Limb (tissue), 2 donors: ENCODE results near the gene RXRA.

Experiments
- DNase-seq, 2 donors: peaks; one replicate each; pipeline ENCODE4 v3.0.0-alpha.2; 2016; ENCODE audit errors: extremely low spot score in 2 of 2

Gene RXRA

DNA sequence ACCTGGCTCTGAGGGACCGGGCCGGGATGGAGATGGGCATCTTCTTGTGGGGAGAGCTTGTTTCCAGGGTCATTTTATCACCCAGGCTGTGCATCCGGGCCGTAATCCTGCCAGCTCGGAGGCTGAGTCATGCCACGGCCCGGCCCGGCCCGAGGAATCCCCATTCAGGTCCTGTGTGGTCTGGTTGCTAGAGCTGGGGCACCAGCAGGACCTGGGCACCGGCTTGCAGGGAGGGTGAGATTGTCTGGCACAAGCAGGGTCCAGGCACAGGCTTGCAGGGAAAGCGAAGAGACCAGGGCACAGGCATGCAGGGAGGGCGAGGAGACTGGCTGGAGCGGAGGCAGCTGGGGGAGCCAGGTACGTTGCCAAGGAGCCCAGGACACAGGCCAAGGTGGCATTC lies 106.8 kb downstream of the RXRA start:
- no peak for DNase-seq

DNA sequence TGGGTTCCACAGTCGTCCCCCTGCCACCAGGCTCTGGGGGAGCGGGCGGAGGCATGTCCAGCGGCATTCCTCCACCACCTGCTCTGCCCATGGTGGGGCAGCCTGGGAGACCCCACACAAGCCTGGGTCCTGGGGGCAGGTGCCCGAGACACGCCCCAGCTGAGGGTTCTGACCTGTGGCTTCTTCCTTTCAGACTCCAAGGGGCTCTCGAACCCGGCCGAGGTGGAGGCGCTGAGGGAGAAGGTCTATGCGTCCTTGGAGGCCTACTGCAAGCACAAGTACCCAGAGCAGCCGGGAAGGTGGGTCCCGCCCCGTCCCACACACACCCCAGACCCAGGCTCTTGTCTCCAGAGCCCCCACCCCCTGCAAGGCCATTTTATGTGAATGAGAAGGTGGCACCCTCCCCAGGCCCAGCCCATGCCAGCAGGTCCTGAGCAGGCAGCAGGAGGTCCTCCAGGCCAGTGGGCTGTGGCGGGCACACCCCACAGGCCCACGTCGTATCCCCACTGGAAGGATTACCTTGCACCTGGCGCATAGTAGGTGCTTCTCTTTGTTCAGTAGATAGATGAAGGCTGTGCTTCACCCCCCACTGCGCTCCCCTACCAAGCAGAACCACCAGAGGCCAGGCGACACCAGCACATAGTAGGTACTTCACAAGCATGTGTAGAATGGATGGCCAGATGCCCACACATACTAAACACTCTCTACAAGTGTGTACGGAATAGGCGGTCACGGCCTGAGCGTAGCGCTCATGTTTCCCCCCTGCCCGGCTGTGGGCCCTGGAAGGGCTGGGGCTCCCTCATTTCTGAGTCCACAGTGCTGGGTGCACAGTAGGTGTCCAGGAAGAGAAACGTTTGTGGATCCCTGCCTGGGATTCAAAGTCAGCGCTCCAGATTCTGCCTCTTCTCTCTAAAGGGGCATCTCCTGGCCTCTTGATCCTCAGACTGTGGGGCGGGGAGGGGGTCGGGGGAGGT lies 107.9 kb downstream of the RXRA start:
- no peak for DNase-seq

DNA sequence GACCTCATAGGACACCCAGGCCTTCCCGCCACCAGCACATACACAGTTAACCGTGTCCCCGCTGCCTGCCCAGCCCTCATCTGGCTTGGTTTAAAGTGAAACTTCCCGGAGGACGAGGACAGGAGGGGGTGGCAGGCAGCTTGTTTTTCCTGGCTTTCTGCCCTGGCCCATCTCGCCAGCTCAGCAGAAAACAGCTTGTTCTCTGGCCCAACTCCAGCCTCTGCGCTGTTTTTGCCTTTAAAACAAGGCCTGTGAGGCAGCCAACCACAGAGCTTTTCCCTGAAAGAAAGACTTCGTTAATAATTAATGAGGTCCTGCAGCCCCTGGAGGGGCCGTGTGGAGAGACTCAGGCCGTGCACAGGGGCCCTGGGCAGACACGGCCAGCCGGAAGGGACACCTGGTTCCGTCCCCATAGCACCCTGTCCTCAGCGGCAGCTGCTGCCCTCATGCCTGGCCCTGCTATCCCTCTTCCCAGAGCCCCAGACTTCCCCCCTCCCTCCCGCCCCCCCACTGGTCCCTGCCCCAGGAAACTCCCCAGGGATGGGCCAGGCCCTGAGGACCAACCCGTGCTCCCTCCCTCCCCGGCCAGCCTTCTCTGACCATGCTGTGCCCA lies 108.7 kb downstream of the RXRA start:
- DNase-seq: peak; percentile 94 to 96

DNA sequence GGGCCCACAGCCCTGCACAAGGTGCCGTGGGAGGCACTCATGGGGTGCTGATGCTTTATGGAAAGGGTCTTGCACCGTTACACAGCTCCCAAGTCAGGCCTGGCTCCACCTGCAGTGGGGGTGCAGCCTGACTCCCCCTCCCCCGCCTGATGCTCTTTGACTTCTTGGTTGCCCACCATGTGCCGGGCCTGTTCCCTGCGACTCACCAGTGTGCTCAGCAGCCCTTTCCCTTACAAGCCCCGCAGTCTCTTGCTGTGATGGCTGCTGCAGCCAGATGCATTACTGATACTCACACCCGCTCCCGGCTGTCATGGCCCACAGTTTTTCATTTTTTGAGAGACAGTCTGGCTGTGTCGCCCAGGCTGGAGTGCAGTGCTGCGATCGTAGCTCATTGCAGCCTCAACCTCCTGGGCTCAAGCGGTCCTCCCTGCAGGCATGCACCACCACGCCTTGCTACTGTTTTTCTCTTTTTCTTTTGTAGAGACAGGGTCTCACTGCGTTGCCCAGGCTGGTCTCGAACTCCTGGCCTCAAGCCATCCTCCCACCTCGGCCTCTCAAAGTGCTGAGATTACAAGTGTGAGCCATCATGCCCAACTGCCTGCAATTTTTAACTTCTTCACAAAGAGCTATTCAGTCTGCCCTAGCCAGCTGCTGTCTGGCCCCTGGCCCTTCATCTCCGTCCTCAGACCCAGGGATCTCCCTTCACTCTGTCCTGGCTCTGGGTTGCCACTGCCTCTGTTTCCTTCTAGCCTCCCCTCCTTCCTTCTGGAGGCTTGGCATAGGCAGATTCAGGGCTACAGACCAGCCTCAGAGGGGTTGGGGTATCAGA lies 109.5 kb downstream of the RXRA start:
- no peak for DNase-seq

DNA sequence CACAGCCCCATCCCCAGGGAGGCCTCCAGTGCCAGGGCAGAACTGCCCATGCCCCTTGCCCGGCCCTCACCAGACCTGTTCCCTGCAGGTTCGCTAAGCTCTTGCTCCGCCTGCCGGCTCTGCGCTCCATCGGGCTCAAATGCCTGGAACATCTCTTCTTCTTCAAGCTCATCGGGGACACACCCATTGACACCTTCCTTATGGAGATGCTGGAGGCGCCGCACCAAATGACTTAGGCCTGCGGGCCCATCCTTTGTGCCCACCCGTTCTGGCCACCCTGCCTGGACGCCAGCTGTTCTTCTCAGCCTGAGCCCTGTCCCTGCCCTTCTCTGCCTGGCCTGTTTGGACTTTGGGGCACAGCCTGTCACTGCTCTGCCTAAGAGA lies 110.1 kb downstream of the RXRA start:
- no peak for DNase-seq

DNA sequence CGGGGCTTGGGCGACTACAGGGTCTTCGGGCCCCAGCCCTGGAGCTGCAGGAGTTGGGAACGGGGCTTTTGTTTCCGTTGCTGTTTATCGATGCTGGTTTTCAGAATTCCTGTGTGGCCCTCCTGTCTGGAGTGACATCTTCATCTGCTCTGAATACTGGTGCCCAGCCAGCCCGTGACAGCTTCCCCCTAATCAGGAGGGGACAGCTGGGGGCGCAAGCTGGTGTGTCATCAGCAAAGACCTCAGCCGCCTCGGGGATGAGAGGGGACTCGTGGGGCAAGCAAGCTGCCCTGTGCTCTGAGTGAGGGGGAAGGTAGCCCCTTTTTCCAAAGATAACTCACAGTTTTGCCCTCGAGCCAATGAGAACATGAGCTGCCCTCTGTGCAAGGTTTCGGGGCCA lies 110.7 kb downstream of the RXRA start:
- no peak for DNase-seq

DNA sequence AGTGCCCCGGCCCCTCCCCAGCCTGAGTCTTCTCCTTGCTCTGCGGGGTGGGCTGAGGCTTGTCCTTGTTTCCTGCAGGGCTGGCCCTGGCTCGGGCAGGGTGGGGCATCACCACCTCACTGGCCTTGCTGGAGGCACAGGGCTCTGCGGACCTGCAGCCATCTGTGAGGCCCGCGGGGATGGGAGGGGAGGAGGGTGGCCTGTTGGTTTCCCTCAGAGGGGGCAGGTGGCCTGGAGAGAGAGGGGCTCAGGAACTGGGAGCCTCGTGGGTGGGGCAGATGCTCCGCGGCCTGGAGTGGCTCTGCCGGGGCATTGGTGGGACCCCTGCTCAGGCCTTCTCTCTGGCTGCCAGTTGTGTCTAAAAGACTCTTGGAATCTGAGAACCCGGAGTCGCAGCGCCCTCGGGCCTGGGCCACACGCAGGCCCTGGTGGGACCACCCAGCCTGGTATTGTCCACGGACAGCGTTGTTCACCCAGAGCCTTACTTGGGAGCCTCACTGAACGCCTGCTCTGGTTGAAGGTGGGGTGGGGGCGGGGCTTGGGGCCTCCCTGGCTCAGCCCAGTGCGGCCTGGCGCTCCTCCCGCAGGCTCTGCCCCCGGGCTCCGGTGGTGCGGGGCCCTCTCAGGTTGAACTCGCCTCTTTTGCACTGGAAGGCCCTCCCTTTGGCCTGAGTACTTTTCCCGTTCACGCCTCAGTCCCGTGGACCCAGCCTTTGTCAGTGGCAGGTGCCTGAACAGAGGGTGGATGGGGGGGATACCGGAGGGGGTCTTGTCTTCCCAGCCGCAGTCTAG lies 111.3 kb downstream of the RXRA start:
- DNase-seq: peak in 1 of 2 donors; percentile 75

DNA sequence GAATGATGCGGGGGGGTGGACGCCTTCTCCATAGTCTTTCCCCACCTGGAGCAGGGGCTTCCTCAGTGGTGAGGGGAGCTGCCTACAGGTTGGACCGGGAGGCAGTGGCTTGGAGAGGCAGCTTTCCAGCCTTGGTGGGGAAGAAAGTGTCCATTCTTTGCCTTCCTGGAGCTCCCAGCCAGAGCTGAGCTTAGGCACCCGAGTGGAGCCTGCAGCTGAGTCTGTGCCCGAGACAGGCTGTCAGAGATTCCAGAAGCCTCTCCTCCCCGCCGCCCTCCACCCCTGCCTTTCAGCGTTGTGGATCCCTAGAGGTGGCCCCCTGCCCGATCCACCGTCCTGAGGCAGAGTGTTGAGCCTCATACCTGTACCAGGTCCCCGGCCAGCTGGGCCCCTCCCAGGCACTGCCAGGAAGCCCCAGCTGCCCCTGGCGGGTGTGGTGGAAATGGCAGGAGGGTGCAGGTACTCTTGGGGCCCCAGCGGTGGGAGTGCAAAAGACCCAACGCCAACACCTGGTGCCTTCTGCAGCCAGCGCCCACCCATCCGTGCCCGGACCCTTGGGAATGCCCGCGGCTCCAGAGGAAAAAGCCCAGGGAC lies 112.0 kb downstream of the RXRA start:
- DNase-seq: no peak

DNA sequence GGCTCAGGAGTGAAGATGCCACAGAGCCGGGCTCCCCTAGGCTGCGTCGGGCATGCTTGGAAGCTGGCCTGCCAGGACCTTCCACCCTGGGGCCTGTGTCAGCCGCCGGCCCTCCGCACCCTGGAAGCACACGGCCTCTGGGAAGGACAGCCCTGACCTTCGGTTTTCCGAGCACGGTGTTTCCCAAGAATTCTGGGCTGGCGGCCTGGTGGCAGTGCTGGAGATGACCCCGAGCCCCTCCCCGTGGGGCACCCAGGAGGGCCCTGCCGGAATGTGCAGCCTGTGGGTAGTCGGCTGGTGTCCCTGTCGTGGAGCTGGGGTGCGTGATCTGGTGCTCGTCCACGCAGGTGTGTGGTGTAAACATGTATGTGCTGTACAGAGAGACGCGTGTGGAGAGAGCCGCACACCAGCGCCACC lies 113.1 kb downstream of the RXRA start:
- DNase-seq: no peak

DNA sequence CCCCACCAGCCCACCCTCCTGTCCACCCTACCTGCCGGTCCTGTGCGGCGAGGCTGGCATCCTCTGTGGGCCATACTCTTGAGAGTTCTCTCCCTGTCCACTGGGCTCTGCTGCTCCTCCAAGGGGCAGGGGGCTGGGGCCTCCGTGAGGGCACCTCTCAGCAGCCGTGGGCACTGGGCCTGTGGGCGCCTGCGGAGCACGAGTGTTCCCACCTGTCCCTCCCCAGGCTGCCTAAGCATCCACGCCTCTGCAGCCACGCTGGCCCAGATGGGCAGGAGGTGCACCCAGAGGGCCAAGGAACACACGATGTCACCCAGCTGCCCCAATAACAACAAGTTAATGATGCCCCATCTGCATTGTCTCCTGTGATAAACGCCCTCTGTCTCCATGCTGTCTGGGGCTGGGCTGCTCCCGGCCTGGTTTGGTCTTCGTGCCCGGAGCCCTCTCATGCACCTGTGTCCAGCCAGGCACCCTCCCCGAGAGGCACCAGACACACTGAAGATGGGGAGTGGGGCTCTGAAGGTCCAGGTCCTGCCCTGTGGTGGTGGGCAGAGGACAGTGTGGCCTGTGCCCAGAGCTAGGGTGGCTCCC lies 114.5 kb downstream of the RXRA start:
- DNase-seq: no peak

DNA sequence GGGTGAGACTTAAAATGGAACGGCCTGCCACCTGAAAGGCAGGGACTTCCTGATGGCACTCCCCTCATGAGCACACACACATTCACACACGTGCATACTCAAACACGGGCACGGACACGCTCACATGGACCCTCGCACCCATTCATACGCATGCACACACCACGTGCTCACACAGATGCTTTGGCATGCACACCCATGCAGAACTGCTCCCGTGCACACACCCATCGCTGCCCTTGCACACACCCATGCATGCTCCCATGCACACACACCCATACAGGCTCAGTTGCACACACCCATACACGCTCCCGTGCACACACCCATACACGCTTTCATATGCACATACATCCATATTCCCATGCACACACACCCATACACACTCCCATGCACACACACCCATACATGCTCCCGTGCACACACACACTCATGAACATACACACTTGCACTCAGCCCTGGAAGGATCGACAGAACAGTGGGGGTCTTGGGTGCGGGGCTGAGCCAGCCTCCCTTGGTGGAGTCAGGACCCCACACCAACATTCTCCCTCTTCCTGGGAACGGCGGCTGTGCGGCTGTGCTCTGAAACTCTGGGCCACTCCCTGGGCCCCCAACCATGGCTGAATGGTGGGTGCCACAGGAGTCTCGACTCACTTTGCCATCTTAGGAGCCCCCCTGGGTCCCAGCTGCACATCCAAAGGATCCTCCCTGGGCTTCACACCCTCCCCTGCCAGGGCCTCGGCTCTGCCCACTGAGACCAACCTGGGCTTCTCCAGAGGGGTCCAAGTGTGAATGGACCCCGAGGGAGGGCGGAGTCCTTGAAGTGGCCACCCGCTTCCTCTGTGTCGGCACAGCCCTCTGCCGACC lies 115.2 kb downstream of the RXRA start:
- DNase-seq: no peak

DNA sequence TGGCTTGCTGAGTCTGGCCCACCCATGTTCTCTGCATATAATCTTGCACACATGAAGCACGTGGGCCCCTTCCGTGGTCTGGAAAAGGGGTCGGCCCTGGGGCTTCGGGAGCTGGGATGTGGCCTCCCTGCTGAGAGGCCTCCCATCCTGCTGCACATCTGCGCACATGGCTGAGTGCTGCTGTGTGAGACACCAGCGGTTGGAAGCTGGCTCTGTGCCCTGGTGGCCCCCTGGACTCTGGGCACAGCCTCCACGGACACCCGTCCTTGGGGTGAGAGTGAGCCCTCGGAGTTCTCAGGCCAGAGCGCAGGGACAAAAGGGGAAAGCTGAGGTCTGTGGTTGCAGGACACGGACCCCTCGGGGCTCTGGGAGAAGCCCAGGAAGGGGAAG lies 115.8 kb downstream of the RXRA start:
- peak in 1 of 2 donors; percentile 68 for DNase-seq

DNA sequence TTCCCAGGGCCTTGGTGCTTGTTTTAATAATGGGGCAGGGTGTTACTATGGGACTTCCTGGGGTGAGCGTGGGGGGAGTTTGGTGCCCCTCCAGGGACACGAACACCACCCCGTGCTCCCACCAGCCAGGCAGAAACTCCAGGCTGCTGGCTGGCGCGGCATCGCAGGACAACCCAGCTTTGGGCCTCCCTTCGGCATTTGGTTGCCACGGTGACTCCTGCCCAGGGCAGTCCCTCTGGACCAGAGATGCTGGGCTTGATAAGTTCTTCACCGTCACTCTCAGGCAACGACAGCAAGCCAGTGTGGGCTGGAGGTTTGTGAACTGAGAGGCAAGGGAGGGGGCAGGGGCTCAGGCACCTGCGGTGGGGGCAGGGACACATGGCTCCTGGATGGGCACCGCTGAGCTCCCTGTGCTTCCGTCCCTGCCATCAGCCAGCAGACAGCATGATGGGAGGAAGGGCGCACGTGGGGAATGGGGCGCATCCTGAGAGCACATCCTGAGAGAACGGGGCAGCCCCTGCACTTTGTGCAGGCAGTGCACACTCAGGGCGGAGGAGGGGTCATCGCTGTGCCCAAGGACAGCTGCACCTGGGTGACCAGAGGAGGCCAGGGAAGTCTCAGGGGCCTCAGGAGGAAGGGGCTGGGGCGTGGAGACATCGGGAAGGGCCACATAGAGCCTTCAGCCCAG lies 116.4 kb downstream of the RXRA start:
- DNase-seq: no peak

DNA sequence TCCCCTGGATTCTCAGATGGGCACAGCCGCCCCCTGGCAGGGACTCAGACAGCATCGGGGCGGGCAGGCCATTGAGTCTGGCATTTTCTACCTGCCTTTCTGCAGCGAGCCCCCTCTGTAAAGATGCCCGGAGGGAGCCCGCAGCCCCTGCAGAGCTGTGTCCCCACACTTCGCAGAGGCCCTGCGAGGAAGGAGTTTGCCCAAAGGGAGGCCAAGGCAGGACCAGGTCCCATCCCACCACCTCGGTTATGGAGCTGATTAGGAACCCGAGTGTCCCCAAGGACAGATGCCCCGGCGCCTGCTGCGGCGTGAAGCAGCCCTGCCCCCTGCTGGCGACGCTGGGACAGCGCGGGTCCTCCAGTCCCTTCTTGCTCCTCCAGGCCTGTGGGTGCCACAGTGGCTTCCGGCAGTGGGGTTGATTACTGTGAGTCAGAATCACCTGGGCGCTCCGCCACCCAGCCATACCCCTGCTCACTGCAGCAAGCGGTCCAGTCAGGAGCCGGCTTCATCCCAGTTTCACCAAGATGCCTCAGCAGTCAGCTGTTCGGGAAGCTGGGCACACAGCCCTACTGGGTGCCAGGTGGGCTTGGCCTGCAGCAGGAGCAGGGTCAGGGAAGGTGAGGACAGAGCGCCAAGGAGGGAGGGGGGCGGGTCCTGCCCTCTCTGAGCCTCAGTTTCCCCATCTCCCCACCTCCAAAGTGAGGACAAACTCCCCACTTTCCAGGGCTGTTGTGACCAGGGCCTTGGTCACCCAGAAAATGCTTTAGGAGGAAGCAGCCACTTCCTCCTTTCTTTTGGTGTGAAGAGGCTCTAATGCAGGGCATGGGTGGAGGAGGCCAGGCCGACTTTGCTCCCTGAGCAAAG lies 117.2 kb downstream of the RXRA start:
- peak; percentile 78 to 87 for DNase-seq

DNA sequence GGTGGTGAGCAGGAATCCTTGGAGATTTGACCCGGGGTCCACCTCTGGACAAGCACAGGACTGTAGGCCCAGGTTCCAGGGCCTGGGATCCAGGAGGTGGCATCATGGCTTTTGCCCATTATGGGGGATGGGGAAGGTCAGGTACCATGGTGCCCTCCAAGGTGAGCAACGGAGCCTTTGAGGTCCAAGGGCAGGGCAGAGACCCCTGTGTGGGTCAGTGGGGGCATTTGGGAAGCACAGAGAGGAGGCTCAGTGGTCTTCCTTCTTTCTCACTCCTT lies 117.7 kb downstream of the RXRA start:
- no peak for DNase-seq

DNA sequence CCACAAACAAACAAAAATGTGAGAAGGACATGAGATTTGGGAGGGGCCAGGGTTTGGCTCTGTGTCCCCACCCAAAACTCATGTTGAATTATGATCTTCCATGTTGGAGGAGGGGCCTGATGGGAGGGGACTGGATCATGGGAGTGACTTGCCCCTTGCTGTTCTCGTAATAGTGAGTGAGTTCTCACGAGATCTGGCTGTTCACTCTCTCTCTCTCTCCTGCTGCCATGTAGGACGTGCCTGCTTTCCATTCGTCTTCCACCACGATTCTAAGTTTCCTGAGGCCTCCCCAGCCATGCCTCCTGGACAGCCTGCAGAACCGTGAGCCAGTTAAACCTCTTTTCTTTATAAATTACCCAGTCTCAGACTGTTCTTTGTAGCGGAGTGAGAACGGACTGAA lies 118.7 kb downstream of the RXRA start:
- DNase-seq: no peak

DNA sequence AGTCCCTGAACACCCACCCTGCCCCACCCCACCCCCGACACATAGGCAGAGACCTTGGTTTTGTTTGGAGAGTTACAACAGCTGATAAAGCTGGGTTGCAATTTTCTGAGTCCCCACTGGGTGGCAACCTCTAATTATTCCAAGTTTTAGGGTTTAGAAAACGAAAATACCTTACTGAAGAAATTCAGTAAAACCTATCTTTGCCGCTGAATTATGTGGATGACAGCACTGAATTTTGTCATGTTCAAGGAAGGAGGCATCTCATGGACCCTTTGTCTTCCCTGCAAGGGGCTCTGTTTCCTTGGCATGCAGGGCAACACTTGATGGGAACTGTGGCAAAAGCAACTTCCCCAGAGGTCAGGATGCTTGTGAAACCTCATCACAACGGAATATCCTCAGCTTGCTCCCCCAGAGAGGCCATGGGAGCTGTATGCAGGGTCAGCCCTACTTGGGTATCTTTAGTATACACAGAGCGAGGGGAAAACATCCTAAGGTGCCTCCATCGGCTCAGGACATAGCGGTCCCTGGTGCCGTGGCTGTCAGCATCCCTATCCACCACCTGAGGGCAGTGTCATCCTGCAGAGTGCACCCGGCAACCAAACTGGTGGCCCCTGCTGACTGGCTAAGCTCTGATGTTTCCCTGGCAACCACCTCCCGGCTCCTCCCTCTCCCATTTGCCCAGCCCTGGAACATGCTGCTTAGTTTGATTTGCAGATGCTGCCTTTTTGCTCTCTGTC lies 123.1 kb downstream of the RXRA start:
- peak; percentile 93 to 97 for DNase-seq
